HG03139 (cell line): ENCODE data around the gene KIF18A.
"Not testable (repeated sequence)": the region's sequence is repeated elsewhere in the genome, so short reads cannot be mapped to it uniquely, and the experiment has no call there.

ENCODE experiments used
- ATAC-seq: cut with Tn5 transposase; IDR thresholded peaks from one replicate; pipeline ENCODE4 v1.9.1; 2021; ENCODE audit not compliant: unreplicated experiment

Gene KIF18A

GRCh38 chr11:28107191-28107749, 686 bp downstream of the KIF18A start:
- ATAC-seq: no peak

- no peak for ATAC-seq
Observed at GRCh38 chr11:28106353-28107043, 1.5 kb downstream of the KIF18A start.

- no peak for ATAC-seq
Observed at GRCh38 chr11:28105869-28106268, 2.1 kb downstream of the KIF18A start.

- no peak for ATAC-seq
Observed at GRCh38 chr11:28104984-28105383, 3.0 kb downstream of the KIF18A start.

GRCh38 chr11:28104425-28104824, 3.5 kb downstream of the KIF18A start:
- ATAC-seq: no peak

GRCh38 chr11:28102300-28102699, 5.7 kb downstream of the KIF18A start:
- not testable (repeated sequence) for ATAC-seq

- no peak for ATAC-seq
Observed at GRCh38 chr11:28100665-28101064, 7.3 kb downstream of the KIF18A start.

GRCh38 chr11:28099715-28100114, 8.2 kb downstream of the KIF18A start:
- ATAC-seq: no peak

- no peak for ATAC-seq
Observed at GRCh38 chr11:28098257-28098656, 9.7 kb downstream of the KIF18A start.

- ATAC-seq: no peak
Observed at GRCh38 chr11:28092786-28093185, 15.2 kb downstream of the KIF18A start.

GRCh38 chr11:28090052-28090749, 17.8 kb downstream of the KIF18A start:
- ATAC-seq: no peak

GRCh38 chr11:28089378-28089777, 18.6 kb downstream of the KIF18A start:
- no peak for ATAC-seq

- not testable (repeated sequence) for ATAC-seq
Observed at GRCh38 chr11:28087693-28088092, 20.3 kb downstream of the KIF18A start.

GRCh38 chr11:28087192-28087591, 20.8 kb downstream of the KIF18A start:
- not testable (repeated sequence) for ATAC-seq

GRCh38 chr11:28086569-28086968, 21.4 kb downstream of the KIF18A start:
- ATAC-seq: no peak

GRCh38 chr11:28083118-28083517, 24.8 kb downstream of the KIF18A start:
- no peak for ATAC-seq

GRCh38 chr11:28077521-28077920, 30.4 kb downstream of the KIF18A start:
- no peak for ATAC-seq

- ATAC-seq: no peak
Observed at GRCh38 chr11:28072321-28072720, 35.6 kb downstream of the KIF18A start.

- no peak for ATAC-seq
Observed at GRCh38 chr11:28071305-28071704, 36.7 kb downstream of the KIF18A start.

- ATAC-seq: no peak
Observed at GRCh38 chr11:28058333-28058732, 49.6 kb downstream of the KIF18A start.

GRCh38 chr11:28054821-28055220, 53.1 kb downstream of the KIF18A start:
- ATAC-seq: no peak
